Bronchial epithelial cell (primary cell): Measurements from ENCODE around the gene OCIAD2. TPM values are rescaled to one million over a fixed set of nuclear protein-coding genes. Genes with fewer than 3 reads are reported as not detected.

ENCODE experiments used
- DNase-seq: peaks from one replicate; pipeline ENCODE4 v3.0.0-alpha.2; 2010; ENCODE audit warnings: low read depth
- FAIRE-seq: peaks from 2 replicates; lab custom pipeline; 2011; peaks lifted over from hg19 to GRCh38; lab: Jason Lieb, UNC
- H3K27me3 ChIP-seq: 2 replicates; pipeline ENCODE4 v1.5.1; 2011; ENCODE audit warnings: low read length; ENCODE audit not compliant: control insufficient read depth, insufficient read depth
- H3K36me3 ChIP-seq: 2 replicates; pipeline ENCODE4 v1.5.1; 2011; ENCODE audit warnings: low read length; ENCODE audit not compliant: control insufficient read depth, insufficient read depth
- H3K4me3 ChIP-seq: 2 replicates; pipeline ENCODE4 v1.5.1; 2011; ENCODE audit warnings: mild to moderate bottlenecking, low read depth, low read length, control low read depth
- CTCF ChIP-seq: IDR thresholded peaks from 2 replicates; pipeline ENCODE4 v1.5.1; 2011; ENCODE audit warnings: mild to moderate bottlenecking, moderate library complexity, low read length, control low read depth, inconsistent platforms; ENCODE audit not compliant: insufficient read depth, severe bottlenecking
- total RNA-seq: library from RNA; depleted of rRNA; stranded (reverse); fragments of >200 nt; gene quantifications from 2 replicates; pipeline ENCODE4 v1.2.1, GENCODE V29; 2014

Gene OCIAD2
- total RNA-seq, 1 donor from 2014 or later: 162 TPM

GRCh38 chr4:48913346-48913745, 6.8 kb upstream of the OCIAD2 start:
- FAIRE-seq (no peak), DNase-seq (peak; percentile 97)
- TF ChIP-seq CTCF: no peak

GRCh38 chr4:48912349-48912748, 5.8 kb upstream of the OCIAD2 start:
- FAIRE-seq: no peak
- no peak overlapping the region for H3K4me3 ChIP-seq
- no peaks in the 10 kb centered on the region for H3K36me3 ChIP-seq
- no peak for TF ChIP-seq CTCF
- H3K27me3 ChIP-seq: no peaks in the 10 kb centered on the region
- DNase-seq: peak; percentile 76

More at GRCh38 chr4:48913346-48913745, 6.8 kb upstream of the OCIAD2 start:
- Histone ChIP-seq H3K4me3 (no peak overlapping the region), H3K27me3 (no peaks in the 10 kb centered on the region), H3K36me3 (no peaks in the 10 kb centered on the region)

GRCh38 chr4:48910511-48910910, 3.9 kb upstream of the OCIAD2 start:
- H3K4me3 ChIP-seq: no peak overlapping the region
- DNase-seq (no peak), FAIRE-seq (no peak)
- H3K27me3 ChIP-seq: no peaks in the 10 kb centered on the region
- no peaks in the 10 kb centered on the region for H3K36me3 ChIP-seq
- no peak for TF ChIP-seq CTCF

- FAIRE-seq (peak; percentile 99), DNase-seq (peak; percentile 99)
- Histone ChIP-seq H3K4me3 (no peak overlapping the region), H3K36me3 (no peaks in the 10 kb centered on the region), H3K27me3 (no peaks in the 10 kb centered on the region)
- TF ChIP-seq CTCF: no peak
Observed at GRCh38 chr4:48909697-48910096, 3.1 kb upstream of the OCIAD2 start.

- no peak for TF ChIP-seq CTCF
- DNase-seq: no peak
- Histone ChIP-seq H3K4me3 (no peak overlapping the region), H3K27me3 (no peaks in the 10 kb centered on the region), H3K36me3 (peaks cover 3% of the 10 kb centered on the region)
- no peak for FAIRE-seq
Observed at GRCh38 chr4:48908687-48909086, 2.1 kb upstream of the OCIAD2 start.
